ENCODE results near the gene DCANP1.
"Not testable (repeated sequence)": the region's sequence is repeated elsewhere in the genome, so short reads cannot be mapped to it uniquely, and the experiment has no call there.

Gene DCANP1

GRCh38 chr5:135447298-135447929 lies at the start of gene DCANP1:
Gene DCANP1 (minus strand): TSS chr5:135447348. CDS start chr5:135447108, 240 bp downstream.
- intact Hi-C loops (cut with DNase I) = no loop called here

GRCh38 chr5:135495531-135495930 lies 48.4 kb upstream of the DCANP1 start:
- intact Hi-C loops (cut with DNase I) = not testable (repeated sequence)
- peak in 1 of 42 donors; percentile 7 for DNase-seq

More at GRCh38 chr5:135447298-135447929, at the start of gene DCANP1:
- DNase-seq = peak in 2 of 42 donors; percentile 1 to 5

GRCh38 chr5:135494196-135494595 lies 47.0 kb upstream of the DCANP1 start:
- intact Hi-C loops (cut with DNase I) = no loop called here

GRCh38 chr5:135493406-135494180 lies 46.4 kb upstream of the DCANP1 start:
- intact Hi-C loops (cut with DNase I) = no loop called here
- peak in 5 of 42 donors; percentile 17 to 73 (median 31) for DNase-seq

More at GRCh38 chr5:135494196-135494595, 47.0 kb upstream of the DCANP1 start:
- DNase-seq = no peak

GRCh38 chr5:135492319-135492626 lies 45.1 kb upstream of the DCANP1 start:
- DNase-seq = peak in 1 of 42 donors; percentile 16
- intact Hi-C loops (cut with DNase I) = no loop called here

GRCh38 chr5:135491552-135492318 lies 44.6 kb upstream of the DCANP1 start:
- intact Hi-C loops (cut with DNase I) = no loop called here

GRCh38 chr5:135491038-135491551 lies 43.9 kb upstream of the DCANP1 start:
- intact Hi-C loops (cut with DNase I) = no loop called here
- DNase-seq = peak in 1 of 42 donors; percentile 22

More at GRCh38 chr5:135491552-135492318, 44.6 kb upstream of the DCANP1 start:
- DNase-seq = peak in 1 of 42 donors; percentile 42

- peak in 2 of 42 donors; percentile 9 to 37 for DNase-seq
- intact Hi-C loops (cut with DNase I) = no loop called here
These were observed 43.3 kb upstream of the DCANP1 start for GRCh38 chr5:135490245-135491037.

GRCh38 chr5:135489466-135490244 lies 42.5 kb upstream of the DCANP1 start:
- peak in 2 of 42 donors; percentile 17 to 44 for DNase-seq
- intact Hi-C loops (cut with DNase I) = no loop called here

GRCh38 chr5:135488727-135489465 lies 41.7 kb upstream of the DCANP1 start:
- peak in 38 of 42 donors; percentile 11 to 82 (median 44) for DNase-seq
- intact Hi-C loops (cut with DNase I) = no loop called here

- peak in 1 of 42 donors; percentile 40 for DNase-seq
- intact Hi-C loops (cut with DNase I) = no loop called here
These were observed 40.8 kb upstream of the DCANP1 start for GRCh38 chr5:135487839-135488514.

- no peak for DNase-seq
- intact Hi-C loops (cut with DNase I) = no loop called here
These were observed 39.9 kb upstream of the DCANP1 start for GRCh38 chr5:135487037-135487395.

GRCh38 chr5:135486131-135487036 lies 39.2 kb upstream of the DCANP1 start:
- no peak for DNase-seq
- intact Hi-C loops (cut with DNase I) = no loop called here

- DNase-seq = peak in 1 of 42 donors; percentile 23
- intact Hi-C loops (cut with DNase I) = no loop called here
These were observed 37.5 kb upstream of the DCANP1 start for GRCh38 chr5:135484674-135485086.

GRCh38 chr5:135483254-135483653 lies 36.1 kb upstream of the DCANP1 start:
- intact Hi-C loops (cut with DNase I) = no loop called here
- DNase-seq = no peak
